Measurements from ENCODE around the gene LHX6.

The LHX6 gene

GRCh38 chr9:122234022-122234748 is 5.4 kb upstream of the LHX6 start:
- DNase-seq = no peak

GRCh38 chr9:122232796-122233306 is 4.1 kb upstream of the LHX6 start:
- DNase-seq = no peak

GRCh38 chr9:122229485-122229837 is 704 bp upstream of the LHX6 start:
- no peak for DNase-seq

- no peak for DNase-seq
These were observed 578 bp downstream of the LHX6 start for GRCh38 chr9:122228191-122228567.

DNA sequence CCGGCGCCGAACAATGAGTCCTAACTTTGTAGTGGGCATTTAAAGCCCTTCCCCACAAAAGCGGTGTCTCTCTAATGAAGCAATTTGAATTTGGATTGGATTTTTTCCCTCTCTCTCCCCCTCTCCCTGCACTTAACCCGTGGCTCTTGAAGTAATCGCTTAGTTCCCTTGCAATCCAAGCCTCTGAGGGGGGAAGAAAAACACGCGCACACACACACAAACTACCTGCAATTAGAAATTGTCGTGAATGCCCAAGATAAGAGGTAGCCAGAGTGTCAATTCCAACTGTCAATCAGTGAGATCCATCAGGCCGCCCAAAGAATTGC is 1.2 kb downstream of the LHX6 start:
- no peak for DNase-seq

GRCh38 chr9:122226758-122227574 is 1.8 kb downstream of the LHX6 start:
- DNase-seq = no peak

DNA sequence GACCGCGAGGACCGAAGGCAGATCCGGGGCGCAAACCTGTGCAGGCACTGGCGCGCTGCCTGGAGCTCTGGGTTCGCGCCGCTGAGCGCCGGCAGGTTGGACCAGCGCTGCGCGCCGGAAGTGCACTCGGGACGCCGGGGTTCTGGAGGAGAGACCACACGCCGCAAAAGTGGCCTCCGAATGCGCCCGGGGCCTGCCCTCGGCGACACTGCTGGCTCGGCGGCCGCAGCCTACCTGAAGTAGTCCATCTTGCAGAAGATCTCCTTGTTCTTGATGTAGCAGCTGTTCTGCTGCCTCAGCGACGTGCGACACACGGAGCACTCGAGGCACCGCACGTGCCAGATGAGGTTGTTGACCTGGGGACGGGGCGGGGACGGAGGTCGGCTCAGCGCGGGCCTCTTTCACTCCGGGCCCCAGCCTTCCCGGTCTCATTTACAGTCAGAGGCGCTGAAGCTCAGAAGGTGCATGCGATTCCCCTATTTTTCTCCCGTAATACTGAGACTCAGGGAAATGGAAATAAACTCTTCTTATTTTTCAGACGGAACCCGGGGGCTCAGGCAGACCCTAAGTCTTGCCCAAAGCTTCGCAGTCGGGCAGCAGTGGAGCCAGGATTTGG is 2.5 kb downstream of the LHX6 start:
- DNase-seq = no peak

GRCh38 chr9:122225312-122226141 is 3.2 kb downstream of the LHX6 start:
- no peak for DNase-seq

DNA sequence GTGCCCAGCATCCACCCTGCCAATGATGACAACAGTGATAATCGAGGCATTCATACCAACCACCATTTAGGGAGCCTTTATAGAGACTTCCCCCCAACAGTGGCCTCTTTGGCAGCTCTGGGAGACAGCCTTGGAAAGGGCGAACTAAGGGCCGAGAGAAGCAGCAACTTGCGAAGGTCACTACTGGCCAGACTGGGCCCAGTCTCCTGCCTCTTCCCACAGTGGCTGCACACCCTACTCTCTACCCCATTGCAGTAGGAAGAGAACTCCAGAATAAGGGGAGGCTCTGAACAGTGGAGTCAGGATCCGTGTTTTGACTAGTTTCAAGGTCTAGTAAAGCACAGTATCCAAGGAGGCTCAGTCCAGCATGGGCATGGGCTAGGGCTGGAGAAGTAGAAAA is 5.3 kb downstream of the LHX6 start:
- no peak for DNase-seq

- DNase-seq = no peak
These were observed 6.0 kb downstream of the LHX6 start for GRCh38 chr9:122222791-122223190.

DNA sequence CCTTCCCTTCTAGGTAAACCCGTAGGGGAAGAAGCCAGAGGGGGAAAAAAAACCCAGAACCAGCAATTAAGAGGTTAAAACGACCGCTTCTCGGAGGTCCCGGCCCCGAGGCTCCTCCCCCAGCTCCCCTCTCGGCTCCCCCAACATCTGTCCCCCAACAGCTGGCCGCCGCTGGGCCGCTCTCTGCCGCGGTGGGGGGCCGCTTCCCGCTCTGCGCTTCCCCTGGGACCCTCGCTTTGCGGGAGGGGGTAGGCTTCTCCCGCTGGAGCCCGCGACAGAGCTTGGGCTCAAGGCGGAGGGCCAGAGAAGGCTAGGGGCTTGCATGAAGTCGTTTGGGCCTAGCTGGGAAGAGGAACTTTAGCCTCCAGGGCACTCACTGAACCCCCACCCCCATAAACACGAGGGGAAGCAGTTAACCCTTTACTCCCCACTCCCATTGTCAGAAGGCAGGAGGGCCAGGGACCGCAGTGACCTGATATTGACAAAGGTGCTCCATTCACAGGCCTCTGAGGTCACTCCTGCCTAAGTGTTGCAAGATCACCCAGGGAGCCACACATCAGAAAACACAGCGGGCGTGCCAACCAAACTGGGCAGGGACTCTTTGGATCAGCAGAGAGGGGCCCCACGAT is 7.5 kb downstream of the LHX6 start:
- DNase-seq = no peak

DNA sequence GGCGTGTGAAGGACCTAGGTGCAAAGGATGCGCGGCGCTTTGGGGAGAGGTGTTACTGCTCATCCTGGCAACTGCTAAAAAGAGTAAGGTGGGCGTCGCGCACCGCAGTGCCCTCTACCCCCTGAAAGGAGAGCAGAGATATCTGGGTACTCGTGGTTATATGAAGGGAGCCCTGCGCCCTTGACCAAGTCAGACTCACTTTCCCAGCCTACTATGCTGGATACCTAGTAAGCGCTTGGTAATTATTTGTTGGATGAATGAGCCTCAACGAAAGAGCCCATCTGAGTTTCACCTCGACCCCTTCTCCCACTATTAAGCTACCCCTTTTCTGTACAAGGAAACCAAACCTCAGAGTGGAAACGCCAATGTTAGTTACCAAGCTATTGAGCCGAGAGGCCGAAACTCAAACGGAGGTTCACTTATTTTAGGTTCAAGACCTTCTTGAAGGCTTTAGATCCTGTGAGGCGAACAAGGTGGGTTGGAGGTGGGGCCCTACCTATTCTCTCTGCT is 8.0 kb downstream of the LHX6 start:
- DNase-seq = no peak

- DNase-seq = no peak
These were observed 8.7 kb downstream of the LHX6 start for GRCh38 chr9:122219856-122220672.

GRCh38 chr9:122218935-122219855 is 9.6 kb downstream of the LHX6 start:
- no peak for DNase-seq

- DNase-seq = no peak
These were observed 10.5 kb downstream of the LHX6 start for GRCh38 chr9:122218071-122218934.

DNA sequence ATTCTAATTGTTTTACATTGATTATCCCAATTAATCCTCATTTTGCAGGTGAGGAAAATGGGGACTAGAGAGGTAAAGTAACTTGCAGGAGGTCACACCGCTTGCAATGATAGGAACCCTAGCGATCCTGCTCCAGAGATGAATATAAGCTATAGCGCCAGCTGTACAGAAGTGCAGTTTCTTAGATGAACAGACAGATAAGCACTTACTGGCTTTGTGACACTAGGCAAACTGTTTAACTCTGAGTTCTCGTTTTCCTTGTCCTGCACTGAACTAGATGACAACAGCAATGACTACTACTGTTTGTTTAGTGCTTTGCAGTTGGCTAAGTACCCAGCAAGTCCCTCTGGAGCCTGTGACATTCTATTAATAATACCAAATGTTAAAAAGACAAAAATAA is 11.1 kb downstream of the LHX6 start:
- DNase-seq = no peak

- DNase-seq = no peak
These were observed 11.8 kb downstream of the LHX6 start for GRCh38 chr9:122216798-122217418.

DNA sequence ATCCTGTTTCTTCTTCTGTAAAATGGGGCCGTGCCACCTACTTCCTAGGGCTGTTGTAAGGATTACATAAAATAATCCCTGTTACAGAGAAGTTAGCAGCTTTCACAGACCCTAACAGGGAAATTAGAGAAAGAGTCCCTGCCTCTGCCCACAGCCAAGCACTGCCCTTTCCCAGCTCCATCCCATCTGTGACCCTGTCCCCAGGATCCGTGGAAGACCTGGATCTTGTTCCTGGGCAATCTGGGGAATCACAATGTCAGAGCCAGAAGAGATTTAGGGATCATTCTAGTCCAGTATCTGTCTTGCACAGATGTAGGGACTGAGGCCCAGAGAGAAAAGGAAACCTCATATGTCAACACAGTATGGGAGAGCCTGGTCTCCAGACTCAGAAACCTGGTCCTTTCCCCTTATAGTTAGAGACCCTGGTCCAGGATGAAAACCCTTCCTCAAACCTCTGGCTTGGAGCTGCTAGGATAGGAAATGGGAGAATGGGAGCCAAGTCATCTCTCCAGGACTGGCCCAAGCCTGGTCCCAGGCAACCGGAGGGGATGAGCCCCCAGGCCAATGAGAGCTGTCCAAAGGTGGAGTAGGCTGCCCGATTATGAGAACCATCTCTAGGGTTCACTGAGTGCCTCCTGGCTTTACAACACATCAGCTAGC is 12.5 kb downstream of the LHX6 start:
- DNase-seq = no peak

All from activated gamma-delta T cell treated with Interleukin-2 at 50 U/mL for 16 hours (primary cell).